Measurements from ENCODE around the gene CLCN4.

The CLCN4 gene

DNA sequence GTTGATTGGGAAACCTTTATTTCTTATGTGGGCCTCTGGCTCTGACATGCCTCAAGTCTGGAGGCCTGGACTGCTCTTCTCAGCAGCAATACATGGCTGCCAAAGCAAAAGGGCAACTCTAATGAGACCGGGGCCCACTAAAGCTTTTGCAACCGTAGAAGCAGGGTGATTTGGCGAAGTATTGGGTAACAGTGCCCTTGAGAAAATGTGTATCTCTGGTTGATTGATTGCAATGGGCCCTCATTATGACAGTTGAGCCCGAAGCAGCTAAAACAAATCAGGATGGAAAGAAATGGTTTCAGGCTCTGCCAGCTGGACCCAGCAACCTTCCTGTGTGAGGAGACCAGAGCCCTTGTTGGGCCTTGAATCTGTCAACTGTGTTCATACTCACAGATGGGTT is 73.4 kb downstream of the CLCN4 start (continued):
- TF ChIP-seq, protein P1, sequence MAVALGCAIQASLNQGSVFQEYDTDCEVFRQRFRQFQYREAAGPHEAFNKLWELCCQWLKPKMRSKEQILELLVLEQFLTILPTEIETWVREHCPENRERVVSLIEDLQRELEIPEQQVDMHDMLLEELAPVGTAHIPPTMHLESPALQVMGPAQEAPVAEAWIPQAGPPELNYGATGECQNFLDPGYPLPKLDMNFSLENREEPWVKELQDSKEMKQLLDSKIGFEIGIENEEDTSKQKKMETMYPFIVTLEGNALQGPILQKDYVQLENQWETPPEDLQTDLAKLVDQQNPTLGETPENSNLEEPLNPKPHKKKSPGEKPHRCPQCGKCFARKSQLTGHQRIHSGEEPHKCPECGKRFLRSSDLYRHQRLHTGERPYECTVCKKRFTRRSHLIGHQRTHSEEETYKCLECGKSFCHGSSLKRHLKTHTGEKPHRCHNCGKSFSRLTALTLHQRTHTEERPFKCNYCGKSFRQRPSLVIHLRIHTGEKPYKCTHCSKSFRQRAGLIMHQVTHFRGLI (tag by site-specific recombination; IDR thresholded peaks at IDR 0.05): no peak
- no peak for TF ChIP-seq ZXDB (tag by site-specific recombination; IDR thresholded peaks at IDR 0.05)
- TF ChIP-seq ZNF701 (tag by site-specific recombination; IDR thresholded peaks at IDR 0.05): no peak
- no peak for TF ChIP-seq ZNF596 (tag by site-specific recombination; IDR thresholded peaks at IDR 0.05)
- no peak for TF ChIP-seq ZNF23 (tag by site-specific recombination; IDR thresholded peaks at IDR 0.05; ENCODE audit: borderline replicate concordance)
- TF ChIP-seq BCL11B (tag by site-specific recombination; IDR thresholded peaks at IDR 0.05; ENCODE audit: low read depth): no peak

DNA sequence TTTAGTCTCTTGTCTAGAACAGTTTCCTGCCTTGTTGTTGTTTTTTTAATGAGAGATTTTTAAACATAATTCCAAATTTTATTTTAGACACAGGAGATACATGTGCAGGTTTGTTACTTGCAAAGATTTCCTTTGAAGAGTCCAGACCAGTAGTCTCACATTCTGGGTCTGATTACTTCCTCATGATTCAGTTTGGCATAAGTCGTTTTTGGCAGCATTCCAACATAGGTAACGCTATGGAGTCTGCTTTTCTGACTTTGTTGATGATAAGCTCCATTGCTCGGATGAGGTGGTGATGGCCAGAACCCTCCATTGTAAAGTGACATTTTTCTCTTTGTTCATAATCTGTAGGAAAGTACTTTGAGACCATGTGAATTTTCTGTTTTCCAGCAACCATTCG is 74.7 kb downstream of the CLCN4 start:
- Histone ChIP-seq H3K36me3 (ENCODE audit: control insufficient read depth in 2 of 2, insufficient read depth in 1 of 2, low read length in 2 of 2) (peaks cover 0 to 15% of the 10 kb centered on the region in 2 experiments; a peak in 1 of 3 replicates), H3K27ac (ENCODE audit: extremely low read depth, low read depth, low read length) (no peak overlapping the region), H3K4me1 (ENCODE audit: control insufficient read depth, insufficient read depth, low read length) (no peaks in the 10 kb centered on the region), H3K9me3 (ENCODE audit: control insufficient read depth, insufficient read depth, low read depth, low read length) (no peaks in the 10 kb centered on the region), H3K4me3 (ENCODE audit: low read depth, low read length) (no peak overlapping the region)
- POLR2A ChIA-PET: no interaction called here
- TF ChIP-seq GLIS1 (tag by site-specific recombination; IDR thresholded peaks at IDR 0.05): no peak
- no peak for TF ChIP-seq GLI2 (tag by site-specific recombination; IDR thresholded peaks at IDR 0.05; ENCODE audit: borderline replicate concordance, low read depth)
- TF ChIP-seq, protein P2, sequence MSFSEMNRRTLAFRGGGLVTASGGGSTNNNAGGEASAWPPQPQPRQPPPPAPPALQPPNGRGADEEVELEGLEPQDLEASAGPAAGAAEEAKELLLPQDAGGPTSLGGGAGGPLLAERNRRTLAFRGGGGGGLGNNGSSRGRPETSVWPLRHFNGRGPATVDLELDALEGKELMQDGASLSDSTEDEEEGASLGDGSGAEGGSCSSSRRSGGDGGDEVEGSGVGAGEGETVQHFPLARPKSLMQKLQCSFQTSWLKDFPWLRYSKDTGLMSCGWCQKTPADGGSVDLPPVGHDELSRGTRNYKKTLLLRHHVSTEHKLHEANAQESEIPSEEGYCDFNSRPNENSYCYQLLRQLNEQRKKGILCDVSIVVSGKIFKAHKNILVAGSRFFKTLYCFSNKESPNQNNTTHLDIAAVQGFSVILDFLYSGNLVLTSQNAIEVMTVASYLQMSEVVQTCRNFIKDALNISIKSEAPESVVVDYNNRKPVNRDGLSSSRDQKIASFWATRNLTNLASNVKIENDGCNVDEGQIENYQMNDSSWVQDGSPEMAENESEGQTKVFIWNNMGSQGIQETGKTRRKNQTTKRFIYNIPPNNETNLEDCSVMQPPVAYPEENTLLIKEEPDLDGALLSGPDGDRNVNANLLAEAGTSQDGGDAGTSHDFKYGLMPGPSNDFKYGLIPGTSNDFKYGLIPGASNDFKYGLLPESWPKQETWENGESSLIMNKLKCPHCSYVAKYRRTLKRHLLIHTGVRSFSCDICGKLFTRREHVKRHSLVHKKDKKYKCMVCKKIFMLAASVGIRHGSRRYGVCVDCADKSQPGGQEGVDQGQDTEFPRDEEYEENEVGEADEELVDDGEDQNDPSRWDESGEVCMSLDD (tag by site-specific recombination; IDR thresholded peaks at IDR 0.05): no peak
- TF ChIP-seq RBAK (tag by site-specific recombination; IDR thresholded peaks at IDR 0.05): no peak
- no peak for TF ChIP-seq ZNF510 (tag by site-specific recombination; IDR thresholded peaks at IDR 0.05; ENCODE audit: insufficient replicate concordance)
- TF ChIP-seq, protein P3, sequence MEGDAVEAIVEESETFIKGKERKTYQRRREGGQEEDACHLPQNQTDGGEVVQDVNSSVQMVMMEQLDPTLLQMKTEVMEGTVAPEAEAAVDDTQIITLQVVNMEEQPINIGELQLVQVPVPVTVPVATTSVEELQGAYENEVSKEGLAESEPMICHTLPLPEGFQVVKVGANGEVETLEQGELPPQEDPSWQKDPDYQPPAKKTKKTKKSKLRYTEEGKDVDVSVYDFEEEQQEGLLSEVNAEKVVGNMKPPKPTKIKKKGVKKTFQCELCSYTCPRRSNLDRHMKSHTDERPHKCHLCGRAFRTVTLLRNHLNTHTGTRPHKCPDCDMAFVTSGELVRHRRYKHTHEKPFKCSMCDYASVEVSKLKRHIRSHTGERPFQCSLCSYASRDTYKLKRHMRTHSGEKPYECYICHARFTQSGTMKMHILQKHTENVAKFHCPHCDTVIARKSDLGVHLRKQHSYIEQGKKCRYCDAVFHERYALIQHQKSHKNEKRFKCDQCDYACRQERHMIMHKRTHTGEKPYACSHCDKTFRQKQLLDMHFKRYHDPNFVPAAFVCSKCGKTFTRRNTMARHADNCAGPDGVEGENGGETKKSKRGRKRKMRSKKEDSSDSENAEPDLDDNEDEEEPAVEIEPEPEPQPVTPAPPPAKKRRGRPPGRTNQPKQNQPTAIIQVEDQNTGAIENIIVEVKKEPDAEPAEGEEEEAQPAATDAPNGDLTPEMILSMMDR (tag by site-specific recombination; IDR thresholded peaks at IDR 0.05): no peak
- no peak for TF ChIP-seq ZNF623 (tag by site-specific recombination; IDR thresholded peaks at IDR 0.05)
- TF ChIP-seq ZNF121 (tag by site-specific recombination; IDR thresholded peaks at IDR 0.05): no peak
- no peak for TF ChIP-seq WT1 (tag by site-specific recombination; IDR thresholded peaks at IDR 0.05)
- no peak for TF ChIP-seq ZXDB (tag by site-specific recombination; IDR thresholded peaks at IDR 0.05)
- no peak for TF ChIP-seq ZNF221 (tag by site-specific recombination; IDR thresholded peaks at IDR 0.05; ENCODE audit: borderline replicate concordance)
- TF ChIP-seq ZNF302 (tag by site-specific recombination; IDR thresholded peaks at IDR 0.05; ENCODE audit: low read depth): no peak
- no peak for TF ChIP-seq SP2 (tag by site-specific recombination; IDR thresholded peaks at IDR 0.05)
- CTCF ChIA-PET: no interaction called here

DNA sequence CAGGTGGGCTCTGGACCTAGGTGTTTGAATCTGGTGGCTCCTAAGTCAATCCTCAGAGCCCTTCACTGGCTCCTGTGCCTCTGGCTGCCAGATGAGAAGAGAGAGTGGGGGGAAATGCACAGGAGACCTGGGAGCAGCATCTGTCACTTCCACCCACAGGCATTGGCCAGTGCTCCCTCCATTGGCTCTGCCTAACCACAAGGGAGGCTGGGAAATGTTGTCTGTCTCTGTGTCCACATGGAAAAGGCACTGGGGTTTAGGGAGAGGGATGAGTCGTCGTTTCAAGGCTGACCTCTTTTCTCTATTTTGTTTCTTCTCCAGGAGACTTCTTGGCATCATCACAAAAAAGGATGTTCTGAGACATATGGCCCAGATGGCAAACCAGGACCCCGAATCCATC is 76.4 kb downstream of the CLCN4 start:
- peaks cover 0 to 15% of the 10 kb centered on the region in 2 experiments; a peak in 1 of 3 replicates for H3K36me3 ChIP-seq (ENCODE audit: control insufficient read depth in 2 of 2, insufficient read depth in 1 of 2, low read length in 2 of 2)
- ChIA-PET CTCF (no interaction called here), POLR2A (no interaction called here)
- no peaks in the 10 kb centered on the region for H3K9me3 ChIP-seq (ENCODE audit: control insufficient read depth, insufficient read depth, low read depth, low read length)
- TF ChIP-seq ZNF791 (tag by site-specific recombination; IDR thresholded peaks at IDR 0.05): no peak
- TF ChIP-seq, protein P4, sequence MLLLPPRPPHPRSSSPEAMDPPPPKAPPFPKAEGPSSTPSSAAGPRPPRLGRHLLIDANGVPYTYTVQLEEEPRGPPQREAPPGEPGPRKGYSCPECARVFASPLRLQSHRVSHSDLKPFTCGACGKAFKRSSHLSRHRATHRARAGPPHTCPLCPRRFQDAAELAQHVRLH (tag by site-specific recombination; IDR thresholded peaks at IDR 0.05): no peak
- no peak for TF ChIP-seq ZNF473 (tag by site-specific recombination; IDR thresholded peaks at IDR 0.05)
- no peak for TF ChIP-seq ZNF302 (tag by site-specific recombination; IDR thresholded peaks at IDR 0.05; ENCODE audit: low read depth)
- no peak for TF ChIP-seq SP2 (tag by site-specific recombination; IDR thresholded peaks at IDR 0.05)
- TF ChIP-seq WT1 (tag by site-specific recombination; IDR thresholded peaks at IDR 0.05): no peak
- TF ChIP-seq, protein P1 (tag by site-specific recombination; IDR thresholded peaks at IDR 0.05): no peak
- no peak for TF ChIP-seq ZNF629 (tag by site-specific recombination; IDR thresholded peaks at IDR 0.05)
- TF ChIP-seq, protein P5, sequence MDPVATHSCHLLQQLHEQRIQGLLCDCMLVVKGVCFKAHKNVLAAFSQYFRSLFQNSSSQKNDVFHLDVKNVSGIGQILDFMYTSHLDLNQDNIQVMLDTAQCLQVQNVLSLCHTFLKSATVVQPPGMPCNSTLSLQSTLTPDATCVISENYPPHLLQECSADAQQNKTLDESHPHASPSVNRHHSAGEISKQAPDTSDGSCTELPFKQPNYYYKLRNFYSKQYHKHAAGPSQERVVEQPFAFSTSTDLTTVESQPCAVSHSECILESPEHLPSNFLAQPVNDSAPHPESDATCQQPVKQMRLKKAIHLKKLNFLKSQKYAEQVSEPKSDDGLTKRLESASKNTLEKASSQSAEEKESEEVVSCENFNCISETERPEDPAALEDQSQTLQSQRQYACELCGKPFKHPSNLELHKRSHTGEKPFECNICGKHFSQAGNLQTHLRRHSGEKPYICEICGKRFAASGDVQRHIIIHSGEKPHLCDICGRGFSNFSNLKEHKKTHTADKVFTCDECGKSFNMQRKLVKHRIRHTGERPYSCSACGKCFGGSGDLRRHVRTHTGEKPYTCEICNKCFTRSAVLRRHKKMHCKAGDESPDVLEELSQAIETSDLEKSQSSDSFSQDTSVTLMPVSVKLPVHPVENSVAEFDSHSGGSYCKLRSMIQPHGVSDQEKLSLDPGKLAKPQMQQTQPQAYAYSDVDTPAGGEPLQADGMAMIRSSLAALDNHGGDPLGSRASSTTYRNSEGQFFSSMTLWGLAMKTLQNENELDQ (tag by site-specific recombination; IDR thresholded peaks at IDR 0.05; ENCODE audit: low read depth): no peak
- TF ChIP-seq ZNF223 (tag by site-specific recombination; IDR thresholded peaks at IDR 0.05): no peak
- no peak overlapping the region for H3K4me3 ChIP-seq (ENCODE audit: low read depth, low read length)
- no peak overlapping the region for H3K27ac ChIP-seq (ENCODE audit: extremely low read depth, low read depth, low read length)
- no peaks in the 10 kb centered on the region for H3K4me1 ChIP-seq (ENCODE audit: control insufficient read depth, insufficient read depth, low read length)

Measured in HEK293 (cell line).